LNCAP (cell line): ENCODE data around the gene MYEF2.
A peak's percentile ranks its signal among the peaks of the same experiment; 100 is the strongest.

Experiments
- TF ChIP-seq, protein P1 (sequence below): fragments of 450-650 bp; IDR thresholded peaks from 2 replicates; pipeline ENCODE4 v1.5.1; 2017; ENCODE audit warnings: mild to moderate bottlenecking

MYEF2 gene

DNA sequence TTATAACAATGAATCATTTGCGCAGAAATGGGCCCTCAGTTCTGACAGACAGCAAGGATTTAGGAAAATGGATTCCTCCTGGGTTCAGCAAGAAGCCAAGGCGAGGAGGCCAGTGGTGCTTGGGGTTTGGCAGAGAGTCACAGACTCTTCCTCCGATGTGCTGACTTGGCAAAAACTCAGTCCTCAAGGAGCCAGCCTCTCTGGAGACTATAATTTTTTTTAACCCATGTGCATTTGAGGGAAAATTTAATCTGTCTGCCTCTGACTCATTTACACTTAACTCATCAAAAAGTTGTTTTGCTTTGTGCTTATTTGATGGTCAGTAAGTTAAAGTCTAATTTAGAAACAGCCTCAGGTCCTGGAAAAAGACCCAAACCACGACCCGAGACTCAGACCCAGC, 91.5 kb downstream of the MYEF2 start:
- TF ChIP-seq, protein P1, sequence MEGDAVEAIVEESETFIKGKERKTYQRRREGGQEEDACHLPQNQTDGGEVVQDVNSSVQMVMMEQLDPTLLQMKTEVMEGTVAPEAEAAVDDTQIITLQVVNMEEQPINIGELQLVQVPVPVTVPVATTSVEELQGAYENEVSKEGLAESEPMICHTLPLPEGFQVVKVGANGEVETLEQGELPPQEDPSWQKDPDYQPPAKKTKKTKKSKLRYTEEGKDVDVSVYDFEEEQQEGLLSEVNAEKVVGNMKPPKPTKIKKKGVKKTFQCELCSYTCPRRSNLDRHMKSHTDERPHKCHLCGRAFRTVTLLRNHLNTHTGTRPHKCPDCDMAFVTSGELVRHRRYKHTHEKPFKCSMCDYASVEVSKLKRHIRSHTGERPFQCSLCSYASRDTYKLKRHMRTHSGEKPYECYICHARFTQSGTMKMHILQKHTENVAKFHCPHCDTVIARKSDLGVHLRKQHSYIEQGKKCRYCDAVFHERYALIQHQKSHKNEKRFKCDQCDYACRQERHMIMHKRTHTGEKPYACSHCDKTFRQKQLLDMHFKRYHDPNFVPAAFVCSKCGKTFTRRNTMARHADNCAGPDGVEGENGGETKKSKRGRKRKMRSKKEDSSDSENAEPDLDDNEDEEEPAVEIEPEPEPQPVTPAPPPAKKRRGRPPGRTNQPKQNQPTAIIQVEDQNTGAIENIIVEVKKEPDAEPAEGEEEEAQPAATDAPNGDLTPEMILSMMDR = no peak

DNA sequence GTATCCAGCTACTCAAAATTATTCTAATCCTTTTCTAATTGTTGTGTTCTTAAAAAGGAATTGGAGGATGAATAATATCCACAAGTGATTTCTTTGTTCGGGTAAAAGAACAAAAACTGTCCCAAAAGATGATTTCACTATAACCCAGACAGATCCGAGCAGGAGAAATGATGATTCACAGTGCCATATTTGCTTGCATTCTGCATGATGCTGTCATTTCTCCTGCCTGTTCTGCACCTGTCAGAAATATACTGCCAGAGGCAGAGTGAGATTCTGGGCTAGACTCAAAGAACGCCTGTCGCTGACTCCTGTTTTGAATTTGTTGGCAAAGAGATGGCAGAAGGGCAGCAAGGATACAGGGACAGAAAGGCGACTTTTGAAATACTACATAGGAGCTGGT, 92.0 kb downstream of the MYEF2 start:
- TF ChIP-seq, protein P1 = no peak

DNA sequence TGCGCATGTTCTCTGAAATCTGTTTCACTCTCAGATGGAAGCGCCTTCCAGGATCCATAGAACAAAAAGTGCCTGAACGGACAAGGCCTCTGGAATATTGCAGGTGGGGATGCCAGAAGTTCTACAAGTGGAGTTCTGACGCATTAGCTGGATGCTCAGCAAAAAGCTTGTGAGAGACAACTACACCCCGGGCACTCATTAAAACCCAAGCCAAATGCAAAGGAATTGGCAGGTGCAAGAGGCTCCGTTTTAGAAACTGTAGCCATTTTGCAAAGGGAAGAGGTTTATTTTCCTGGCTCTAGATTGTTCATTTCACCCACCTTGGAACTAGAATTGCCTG, 92.5 kb downstream of the MYEF2 start:
- TF ChIP-seq, protein P1 = no peak

DNA sequence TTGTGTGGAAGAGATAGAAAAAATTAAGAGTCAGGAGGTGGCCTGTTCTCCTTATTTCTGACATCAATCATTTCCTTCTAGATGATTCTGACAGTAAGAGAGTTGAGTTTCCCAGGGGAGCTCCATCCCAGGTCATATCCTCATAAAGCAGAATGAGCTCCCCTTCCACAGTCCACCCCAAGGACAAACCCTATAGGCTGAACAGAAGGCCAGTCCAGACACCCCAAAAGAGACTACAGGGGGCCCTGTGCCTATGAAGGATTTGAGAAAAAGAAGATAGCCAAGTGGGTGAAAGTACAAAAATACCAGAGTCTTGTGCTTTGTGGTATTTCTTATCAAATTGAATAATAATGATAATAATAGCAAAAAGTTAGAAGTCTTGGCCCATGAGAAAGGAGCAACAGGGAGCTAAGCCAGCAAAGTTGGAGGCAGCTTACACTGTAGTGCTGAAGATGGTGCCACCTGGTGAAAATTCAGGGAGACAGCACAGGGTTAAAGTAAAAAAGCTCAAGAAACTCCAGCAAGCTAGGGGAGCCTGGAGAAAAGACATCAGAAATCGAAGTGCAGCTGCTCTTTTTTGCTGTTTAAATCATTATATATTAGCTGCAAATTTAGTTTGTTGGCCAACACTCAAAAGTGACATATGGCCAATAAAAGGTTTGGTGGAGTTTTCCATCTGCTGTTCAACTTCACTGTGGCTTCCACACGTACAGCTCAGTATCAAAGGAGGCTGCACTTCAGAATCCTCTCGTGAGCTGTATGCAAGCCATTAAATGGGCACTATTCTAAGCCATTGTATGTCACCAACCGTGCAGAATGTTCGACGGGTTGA, 93.1 kb downstream of the MYEF2 start:
- TF ChIP-seq, protein P1 = peak; percentile 70
